ENCODE measurements around the gene PLA2G5. TPM values are rescaled to one million over a fixed set of nuclear protein-coding genes. Genes with fewer than 3 reads are reported as not detected.

Gene PLA2G5
- total RNA-seq, 1 donor from 2014 or later: not detected

- Mint-ChIP-seq H3K27ac (ENCODE audit: unreplicated experiment) (no peak overlapping the region), H3K27me3 (ENCODE audit: low read depth) (peaks cover 24% of the 10 kb centered on the region), H3K9me3 (peaks cover 24% of the 10 kb centered on the region), H3K4me1 (no peaks in the 10 kb centered on the region), H3K36me3 (ENCODE audit: low read depth) (peaks cover 10% of the 10 kb centered on the region), H3K4me3 (no peak overlapping the region)
- no peak for TF ChIP-seq CTCF (conservative IDR thresholded peaks at IDR 0.05)
- no peak for DNase-seq (ENCODE audit: low read depth, low spot score)
Measured at GRCh38 chr1:20031836-20032235, 38.2 kb upstream of the PLA2G5 start.

- TF ChIP-seq CTCF (conservative IDR thresholded peaks at IDR 0.05): no peak
- peaks cover 29% of the 10 kb centered on the region for H3K27me3 Mint-ChIP-seq (ENCODE audit: low read depth)
- H3K36me3 Mint-ChIP-seq (ENCODE audit: low read depth): peaks cover 10% of the 10 kb centered on the region
- DNase-seq (ENCODE audit: low read depth, low spot score): no peak
- no peaks in the 10 kb centered on the region for H3K4me1 Mint-ChIP-seq
- no peak overlapping the region for H3K4me3 Mint-ChIP-seq
- H3K9me3 Mint-ChIP-seq: peaks cover 28% of the 10 kb centered on the region
- no peak overlapping the region for H3K27ac Mint-ChIP-seq (ENCODE audit: unreplicated experiment)
Measured at GRCh38 chr1:20032425-20032824, 37.6 kb upstream of the PLA2G5 start.

GRCh38 chr1:20033420-20033819, 36.6 kb upstream of the PLA2G5 start:
- TF ChIP-seq CTCF (conservative IDR thresholded peaks at IDR 0.05): no peak
- Mint-ChIP-seq H3K9me3 (peaks cover 25% of the 10 kb centered on the region), H3K27me3 (ENCODE audit: low read depth) (peaks cover 27% of the 10 kb centered on the region), H3K27ac (ENCODE audit: unreplicated experiment) (no peak overlapping the region), H3K4me1 (no peaks in the 10 kb centered on the region), H3K36me3 (ENCODE audit: low read depth) (peaks cover 8% of the 10 kb centered on the region), H3K4me3 (no peak overlapping the region)
- no peak for DNase-seq (ENCODE audit: low read depth, low spot score)

- Mint-ChIP-seq H3K36me3 (ENCODE audit: low read depth) (peaks cover 8% of the 10 kb centered on the region), H3K27ac (ENCODE audit: unreplicated experiment) (no peak overlapping the region), H3K9me3 (peaks cover 23% of the 10 kb centered on the region), H3K4me1 (no peaks in the 10 kb centered on the region), H3K4me3 (no peak overlapping the region), H3K27me3 (ENCODE audit: low read depth) (peaks cover 37% of the 10 kb centered on the region)
- no peak for TF ChIP-seq CTCF (conservative IDR thresholded peaks at IDR 0.05)
- DNase-seq (ENCODE audit: low read depth, low spot score): no peak
Measured at GRCh38 chr1:20035114-20035513, 34.9 kb upstream of the PLA2G5 start.

- DNase-seq (ENCODE audit: low read depth, low spot score): no peak
- Mint-ChIP-seq H3K9me3 (peaks cover 22% of the 10 kb centered on the region), H3K36me3 (ENCODE audit: low read depth) (peaks cover 8% of the 10 kb centered on the region), H3K4me1 (no peaks in the 10 kb centered on the region), H3K4me3 (no peak overlapping the region), H3K27ac (ENCODE audit: unreplicated experiment) (no peak overlapping the region), H3K27me3 (ENCODE audit: low read depth) (peaks cover 37% of the 10 kb centered on the region)
- TF ChIP-seq CTCF (conservative IDR thresholded peaks at IDR 0.05): no peak
Measured at GRCh38 chr1:20037877-20038276, 32.1 kb upstream of the PLA2G5 start.

- H3K27me3 Mint-ChIP-seq (ENCODE audit: low read depth): peaks cover 12% of the 10 kb centered on the region
- no peak for DNase-seq (ENCODE audit: low read depth, low spot score)
- no peak overlapping the region for H3K27ac Mint-ChIP-seq (ENCODE audit: unreplicated experiment)
- peaks cover 7% of the 10 kb centered on the region for H3K36me3 Mint-ChIP-seq (ENCODE audit: low read depth)
- no peaks in the 10 kb centered on the region for H3K4me1 Mint-ChIP-seq
- peaks cover 13% of the 10 kb centered on the region for H3K9me3 Mint-ChIP-seq
- TF ChIP-seq CTCF (conservative IDR thresholded peaks at IDR 0.05): no peak
- no peak overlapping the region for H3K4me3 Mint-ChIP-seq
Measured at GRCh38 chr1:20047096-20047495, 22.9 kb upstream of the PLA2G5 start.

All from neural crest cell (in vitro differentiated cells).